Neural crest cell (in vitro differentiated cells): ENCODE results near the gene STT3B. TPM values are rescaled to one million over a fixed set of nuclear protein-coding genes. Genes with fewer than 3 reads are reported as not detected.

ENCODE experiments used
- DNase-seq: peaks from one replicate; pipeline ENCODE4 v3.0.0; 2021; ENCODE audit warnings: low read depth, mixed read lengths, low spot score
- H3K27ac Mint-ChIP-seq: one replicate; pipeline ENCODE4 v1.8.0; 2021; ENCODE audit warnings: mild to moderate bottlenecking, mixed read lengths; ENCODE audit not compliant: unreplicated experiment
- H3K27me3 Mint-ChIP-seq: 2 replicates; pipeline ENCODE4 v1.8.0; 2021; ENCODE audit warnings: low read depth, mild to moderate bottlenecking, mixed read lengths
- H3K36me3 Mint-ChIP-seq: 2 replicates; pipeline ENCODE4 v1.8.0; 2021; ENCODE audit warnings: low read depth, mild to moderate bottlenecking, mixed read lengths
- H3K4me1 Mint-ChIP-seq: 2 replicates; pipeline ENCODE4 v1.8.0; 2021; ENCODE audit warnings: mixed read lengths
- H3K4me3 Mint-ChIP-seq: one replicate; pipeline ENCODE4 v1.8.0; 2021; ENCODE audit warnings: mild to moderate bottlenecking, mixed read lengths
- H3K9me3 Mint-ChIP-seq: 2 replicates; pipeline ENCODE4 v1.8.0; 2021; ENCODE audit warnings: mixed read lengths
- long read RNA-seq: library from polyadenylated mRNA; unstranded; transcript quantifications from one replicate; pipeline ENCODE4 v2.0.0, GENCODE V29; 2020
- total RNA-seq: library from RNA; stranded (reverse); gene quantifications from 2 replicates; pipeline ENCODE4 v1.2.1, GENCODE V29; 2021
- TF ChIP-seq, protein P1 (sequence below): fragments of 200-600 bp; sonication (generic); conservative IDR thresholded peaks from 2 replicates; pipeline ENCODE4 v1.5.0; 2021; ENCODE audit warnings: antibody characterized with exemption, mild to moderate bottlenecking

STT3B gene
- total RNA-seq: 113 and 116 TPM in 2 replicates
- long read RNA-seq, full-length matches to known transcripts: 3 of 54 reads
- long read RNA-seq, partial matches to known transcripts: 39 of 54 reads
- long read RNA-seq, other reads (novel, unspliced or antisense): 12 of 54 reads

DNA sequence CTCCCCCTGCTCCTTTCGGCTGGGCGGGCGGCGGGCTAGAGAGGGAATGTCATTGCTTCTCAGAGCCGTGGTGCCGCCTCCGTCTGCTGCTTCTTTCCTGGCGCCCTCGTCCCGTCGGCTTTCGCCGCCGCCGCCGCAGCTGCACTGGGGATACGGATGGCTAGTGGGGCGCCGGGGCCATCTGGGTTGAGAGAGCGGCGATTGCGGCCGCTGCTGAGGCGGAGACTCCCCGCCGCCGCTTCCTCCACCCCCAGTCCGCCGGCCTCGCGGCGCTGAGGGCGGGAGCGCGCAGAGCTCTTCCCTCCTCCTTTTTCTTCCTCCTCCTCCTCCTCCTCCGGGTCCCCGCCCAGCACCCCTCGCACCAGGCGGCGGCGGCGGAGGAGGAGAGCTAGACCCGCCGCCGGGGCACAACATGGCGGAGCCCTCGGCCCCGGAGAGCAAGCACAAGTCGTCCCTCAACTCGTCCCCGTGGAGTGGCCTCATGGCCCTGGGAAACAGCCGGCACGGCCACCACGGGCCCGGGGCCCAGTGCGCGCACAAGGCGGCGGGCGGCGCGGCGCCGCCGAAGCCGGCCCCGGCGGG, at the start of gene STT3B:
TSS of gene STT3B (plus strand) at position 339 of the 582 bp plus-strand sequence. CDS start at position 413, 74 bp downstream.
- Mint-ChIP-seq H3K36me3 (no peaks in the 10 kb centered on the region), H3K27ac (peak within 1 kb of the TSS; percentile 100), H3K27me3 (no peaks in the 10 kb centered on the region), H3K4me1 (peaks cover 32% of the 10 kb centered on the region), H3K9me3 (no peaks in the 10 kb centered on the region), H3K4me3 (peak within 1 kb of the TSS; percentile 100)
- TF ChIP-seq, protein P1, sequence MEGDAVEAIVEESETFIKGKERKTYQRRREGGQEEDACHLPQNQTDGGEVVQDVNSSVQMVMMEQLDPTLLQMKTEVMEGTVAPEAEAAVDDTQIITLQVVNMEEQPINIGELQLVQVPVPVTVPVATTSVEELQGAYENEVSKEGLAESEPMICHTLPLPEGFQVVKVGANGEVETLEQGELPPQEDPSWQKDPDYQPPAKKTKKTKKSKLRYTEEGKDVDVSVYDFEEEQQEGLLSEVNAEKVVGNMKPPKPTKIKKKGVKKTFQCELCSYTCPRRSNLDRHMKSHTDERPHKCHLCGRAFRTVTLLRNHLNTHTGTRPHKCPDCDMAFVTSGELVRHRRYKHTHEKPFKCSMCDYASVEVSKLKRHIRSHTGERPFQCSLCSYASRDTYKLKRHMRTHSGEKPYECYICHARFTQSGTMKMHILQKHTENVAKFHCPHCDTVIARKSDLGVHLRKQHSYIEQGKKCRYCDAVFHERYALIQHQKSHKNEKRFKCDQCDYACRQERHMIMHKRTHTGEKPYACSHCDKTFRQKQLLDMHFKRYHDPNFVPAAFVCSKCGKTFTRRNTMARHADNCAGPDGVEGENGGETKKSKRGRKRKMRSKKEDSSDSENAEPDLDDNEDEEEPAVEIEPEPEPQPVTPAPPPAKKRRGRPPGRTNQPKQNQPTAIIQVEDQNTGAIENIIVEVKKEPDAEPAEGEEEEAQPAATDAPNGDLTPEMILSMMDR: no peak
- peak; percentile 63 for DNase-seq

DNA sequence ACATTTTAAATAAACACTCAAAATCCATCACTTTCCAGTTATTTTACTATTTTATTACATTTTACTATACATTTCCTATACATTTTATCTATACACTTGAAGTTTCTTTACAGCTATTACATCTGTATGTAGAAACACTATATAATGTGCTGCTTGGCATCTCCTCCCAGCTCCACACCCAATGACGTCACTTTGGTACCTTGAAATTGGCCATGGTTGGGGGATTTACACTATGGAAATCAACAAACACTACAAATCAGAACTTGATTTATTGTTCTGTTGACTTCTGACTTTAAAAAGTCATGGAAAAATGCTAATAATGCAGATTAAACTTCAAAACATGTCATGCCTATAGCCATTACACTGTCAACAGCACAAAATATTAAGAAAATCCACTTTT, 48.9 kb upstream of the STT3B start:
- no peak for DNase-seq
- Mint-ChIP-seq H3K27ac (no peak overlapping the region), H3K9me3 (peaks cover 5% of the 10 kb centered on the region), H3K36me3 (no peaks in the 10 kb centered on the region), H3K4me1 (no peaks in the 10 kb centered on the region), H3K27me3 (no peaks in the 10 kb centered on the region), H3K4me3 (no peak overlapping the region)
- TF ChIP-seq, protein P1: no peak

DNA sequence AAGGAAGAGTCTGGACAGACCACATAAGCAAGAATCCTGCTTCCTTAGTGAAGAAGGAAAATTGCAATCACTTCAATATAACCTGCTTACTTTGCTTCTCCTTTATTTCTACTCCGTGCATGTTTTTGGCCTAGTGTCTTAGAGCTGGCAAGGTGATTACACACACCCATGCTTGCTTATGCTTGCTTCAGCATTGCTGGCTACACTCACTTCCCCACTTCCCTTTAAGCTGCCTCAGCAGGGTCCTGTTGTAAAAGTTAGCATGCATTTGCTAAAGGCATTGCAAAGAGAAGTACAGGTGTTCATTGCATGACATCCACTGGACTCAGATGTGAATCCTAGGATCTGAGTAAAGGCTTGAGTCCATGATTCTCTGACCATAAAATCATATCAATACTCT, 47.5 kb upstream of the STT3B start:
- TF ChIP-seq, protein P1: no peak
- Mint-ChIP-seq H3K36me3 (no peaks in the 10 kb centered on the region), H3K27me3 (no peaks in the 10 kb centered on the region), H3K27ac (no peak overlapping the region), H3K4me1 (no peaks in the 10 kb centered on the region), H3K9me3 (peaks cover 6% of the 10 kb centered on the region), H3K4me3 (no peak overlapping the region)
- DNase-seq: no peak

DNA sequence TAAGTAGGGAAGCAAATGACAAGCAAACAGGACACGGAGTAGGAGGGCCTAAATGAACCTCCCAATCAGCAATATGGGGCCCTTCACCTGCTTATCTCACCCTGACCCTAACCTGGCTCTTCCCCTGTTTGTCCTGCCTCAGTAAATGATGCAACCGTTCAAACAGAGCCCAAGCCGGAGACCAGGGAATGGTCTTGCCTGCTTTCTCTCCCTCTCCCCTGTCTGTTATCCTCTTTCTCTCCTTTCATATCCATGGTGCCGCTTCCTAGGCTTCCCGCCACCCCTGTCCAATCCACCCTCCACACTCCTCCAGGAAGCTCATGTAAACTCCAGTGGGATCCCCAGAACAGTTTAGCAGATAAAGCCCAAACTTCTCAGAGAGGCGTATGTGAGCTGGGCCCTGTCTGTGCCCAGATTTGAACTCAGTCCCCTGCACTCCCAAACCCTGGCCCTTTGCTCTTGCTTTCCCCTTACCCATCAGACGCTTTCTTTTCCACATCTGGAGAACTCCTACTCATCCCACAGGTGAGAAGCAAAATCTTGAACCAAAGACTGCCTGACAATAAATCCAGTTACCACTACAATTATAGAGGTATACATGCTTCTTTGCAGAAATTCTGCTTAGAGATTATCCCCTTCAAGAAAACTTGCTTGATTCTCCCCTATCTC, 45.7 kb upstream of the STT3B start:
- no peak overlapping the region for H3K4me3 Mint-ChIP-seq
- H3K9me3 Mint-ChIP-seq: peaks cover 4% of the 10 kb centered on the region
- H3K27ac Mint-ChIP-seq: no peak overlapping the region
- H3K27me3 Mint-ChIP-seq: no peaks in the 10 kb centered on the region
- no peaks in the 10 kb centered on the region for H3K4me1 Mint-ChIP-seq
- no peaks in the 10 kb centered on the region for H3K36me3 Mint-ChIP-seq
- DNase-seq: no peak
- TF ChIP-seq, protein P1: no peak

DNA sequence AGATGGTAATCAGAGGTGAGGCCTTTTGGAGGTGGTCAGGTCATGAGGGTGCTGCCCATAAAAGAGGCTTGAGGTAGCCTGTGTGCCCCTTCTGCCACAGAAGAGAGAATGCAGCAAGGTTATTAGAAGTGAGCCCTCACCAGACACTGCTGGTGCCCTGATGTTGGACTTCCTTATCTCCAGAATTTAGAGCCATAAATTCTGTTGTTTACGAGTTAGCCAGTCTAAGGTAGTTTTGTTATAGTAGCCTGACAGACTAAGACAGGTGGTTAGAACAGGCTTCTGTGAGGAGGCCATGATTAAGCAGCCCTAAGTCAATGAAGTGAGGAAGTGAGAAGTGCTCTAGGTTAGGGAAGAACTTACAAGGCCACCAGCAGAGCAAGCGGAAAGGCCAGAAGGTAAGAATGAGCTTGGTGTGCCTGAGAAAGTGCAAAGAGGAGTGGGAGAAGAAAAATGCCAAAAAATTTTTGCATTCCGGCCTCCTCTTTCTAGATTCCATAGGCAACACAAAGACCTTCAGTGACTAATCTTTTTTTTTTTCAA, 44.2 kb upstream of the STT3B start:
- Mint-ChIP-seq H3K27ac (no peak overlapping the region), H3K27me3 (no peaks in the 10 kb centered on the region), H3K9me3 (peaks cover 4% of the 10 kb centered on the region), H3K36me3 (peaks cover 3% of the 10 kb centered on the region), H3K4me1 (no peaks in the 10 kb centered on the region), H3K4me3 (no peak overlapping the region)
- TF ChIP-seq, protein P1: no peak
- no peak for DNase-seq
